Subcutaneous adipose tissue (tissue), 4 donors: ENCODE results near the gene ALOX5. TPM values are rescaled to one million over a fixed set of nuclear protein-coding genes. Genes with fewer than 3 reads are reported as not detected.

ENCODE experiments used
- CTCF ChIP-seq: fragments of 450-650 bp; IDR thresholded peaks from one replicate; pipeline ENCODE4 v1.5.1; 2016; ENCODE audit warnings: low read depth, mild to moderate bottlenecking, control low read depth, antibody characterized with exemption, moderate library complexity
- total RNA-seq, 4 donors: library from RNA; depleted of rRNA; stranded (reverse); fragments of >200 nt; gene quantifications; one replicate each; pipeline ENCODE4 v1.1.0, GENCODE V29; 2016

ALOX5 gene
- total RNA-seq, 4 donors from 2014 or later, result 31.8 to 63.9 (median 41.1) TPM

- no peak for TF ChIP-seq CTCF
Observed at GRCh38 chr10:45425621-45426563, 51.9 kb downstream of the ALOX5 start.

GRCh38 chr10:45427262-45427969 lies 53.4 kb downstream of the ALOX5 start:
- no peak for TF ChIP-seq CTCF

GRCh38 chr10:45427970-45428366 lies 54.0 kb downstream of the ALOX5 start:
- no peak for TF ChIP-seq CTCF

GRCh38 chr10:45428611-45429510 lies 54.8 kb downstream of the ALOX5 start:
- TF ChIP-seq CTCF, result no peak

- TF ChIP-seq CTCF, result no peak
Observed at GRCh38 chr10:45429790-45430189, 55.8 kb downstream of the ALOX5 start.

- TF ChIP-seq CTCF, result no peak
Observed at GRCh38 chr10:45432113-45432512, 58.1 kb downstream of the ALOX5 start.
